GM19324 (cell line): ENCODE results near the gene RNF144B.

Experiments used
- ATAC-seq: cut with Tn5 transposase; IDR thresholded peaks from one replicate; pipeline ENCODE4 v1.9.1; 2021; ENCODE audit warnings: mild to moderate bottlenecking, moderate library complexity; ENCODE audit not compliant: unreplicated experiment, low FRiP score

RNF144B gene

GRCh38 chr6:18504232-18504596 lies 117.1 kb downstream of the RNF144B start:
- no peak for ATAC-seq

GRCh38 chr6:18506382-18507017 lies 119.3 kb downstream of the RNF144B start:
- ATAC-seq = no peak

GRCh38 chr6:18507018-18507415 lies 119.9 kb downstream of the RNF144B start:
- no peak for ATAC-seq

DNA sequence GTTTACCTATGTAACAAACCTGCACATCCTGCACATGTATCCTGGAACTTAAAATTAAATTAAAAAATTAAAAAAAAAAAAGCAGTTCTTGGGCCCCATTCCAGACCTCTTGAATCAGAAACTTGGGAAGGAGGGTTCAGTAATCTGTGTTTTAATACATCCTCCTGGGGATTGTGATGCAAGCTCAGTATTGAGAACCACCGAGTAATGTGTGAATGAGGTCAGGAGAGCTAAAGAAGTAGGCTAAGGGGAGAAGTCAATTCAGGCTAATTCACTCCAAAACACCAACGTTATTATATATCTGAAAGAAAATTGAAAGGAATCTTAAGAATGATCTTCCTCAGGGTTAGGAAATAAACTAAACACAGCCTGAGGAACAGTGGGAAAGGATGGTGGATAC lies 120.4 kb downstream of the RNF144B start:
- ATAC-seq = no peak

DNA sequence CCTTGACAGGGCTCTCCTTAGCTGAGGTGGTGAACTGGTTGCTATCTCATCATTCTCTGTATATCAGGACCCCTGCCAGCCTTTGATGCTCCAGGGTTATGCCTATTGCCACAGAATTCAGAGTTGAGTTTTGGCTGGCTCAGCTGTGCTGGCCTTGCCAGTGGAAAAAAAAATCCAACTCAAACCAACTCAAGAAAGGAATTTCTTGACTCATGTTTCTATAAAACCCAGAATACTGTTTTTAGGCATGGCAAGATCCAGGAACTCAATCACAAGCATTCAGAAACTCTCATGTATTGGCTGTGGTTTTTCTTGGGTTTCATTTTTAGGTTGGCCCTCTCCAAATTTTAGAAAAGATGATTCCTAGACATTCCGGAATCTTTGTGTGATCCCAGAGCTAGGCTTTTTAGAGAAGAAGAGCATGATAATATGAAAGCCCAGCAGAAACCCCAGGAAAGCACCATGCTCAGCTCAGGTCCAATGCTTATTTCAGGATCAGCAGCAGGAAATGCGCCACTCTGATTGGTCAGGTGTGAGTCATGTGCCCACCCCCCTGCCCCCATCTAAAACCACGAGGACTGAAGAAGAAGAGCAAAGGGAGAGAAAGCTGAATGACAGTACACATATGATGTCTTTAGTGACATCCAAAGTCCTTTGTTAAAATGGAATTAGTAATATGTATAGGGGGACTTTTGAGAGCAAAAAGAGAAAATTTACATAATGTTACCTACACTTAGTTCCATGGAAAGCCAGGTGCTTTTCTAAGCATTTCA lies 122.9 kb downstream of the RNF144B start:
- ATAC-seq = no peak

- no peak for ATAC-seq
Measured at GRCh38 chr6:18510644-18511033, 123.5 kb downstream of the RNF144B start.

DNA sequence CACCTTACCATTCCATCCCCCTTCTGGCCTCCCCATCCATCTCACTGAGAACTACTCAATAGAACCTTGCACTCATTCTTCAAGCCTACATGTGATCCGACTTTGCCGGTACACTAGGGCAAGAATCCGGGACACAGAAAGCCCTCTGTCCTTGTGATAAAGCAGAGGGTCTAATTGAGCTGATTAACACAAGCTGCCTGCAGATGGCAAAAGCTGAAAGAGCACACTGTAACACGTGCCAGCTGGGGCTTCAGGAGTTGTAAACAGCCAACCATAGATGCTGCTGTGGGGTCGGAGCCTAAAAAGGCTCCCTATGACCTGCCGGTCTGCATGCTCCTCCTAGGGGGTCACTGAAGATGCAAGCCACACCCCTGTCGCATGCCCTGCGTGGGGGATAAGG lies 124.1 kb downstream of the RNF144B start:
- no peak for ATAC-seq

- no peak for ATAC-seq
Measured at GRCh38 chr6:18513253-18513798, 126.2 kb downstream of the RNF144B start.

DNA sequence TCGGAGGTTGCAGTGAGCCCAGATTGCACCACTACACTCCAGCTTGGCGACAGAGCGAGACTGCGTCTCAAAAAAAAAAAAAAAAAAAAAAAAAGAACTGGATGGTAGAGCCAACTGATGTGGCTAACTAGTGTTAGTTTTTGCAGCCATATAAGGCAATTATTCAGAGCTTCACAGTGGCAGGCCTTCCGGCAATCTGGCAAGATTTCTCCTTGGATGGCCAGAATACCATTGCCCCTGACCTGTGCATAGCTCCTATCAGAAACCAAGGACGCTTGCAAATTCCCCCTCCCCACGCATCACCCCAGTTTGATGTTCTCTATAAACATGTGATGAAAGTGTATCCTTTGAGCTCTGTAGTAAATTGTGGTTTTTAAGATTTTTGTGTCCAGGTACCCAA lies 127.0 kb downstream of the RNF144B start:
- no peak for ATAC-seq

- no peak for ATAC-seq
Measured at GRCh38 chr6:18515767-18516166, 128.6 kb downstream of the RNF144B start.
